GM19324 (cell line): ENCODE data around the gene LRRC75A.
"Not testable (repeated sequence)": the region's sequence is repeated elsewhere in the genome, so short reads cannot be mapped to it uniquely, and the experiment has no call there.

Experiments used
- ATAC-seq: cut with Tn5 transposase; IDR thresholded peaks from one replicate; pipeline ENCODE4 v1.9.1; 2021; ENCODE audit warnings: mild to moderate bottlenecking, moderate library complexity; ENCODE audit not compliant: unreplicated experiment, low FRiP score

Gene LRRC75A, protein sequence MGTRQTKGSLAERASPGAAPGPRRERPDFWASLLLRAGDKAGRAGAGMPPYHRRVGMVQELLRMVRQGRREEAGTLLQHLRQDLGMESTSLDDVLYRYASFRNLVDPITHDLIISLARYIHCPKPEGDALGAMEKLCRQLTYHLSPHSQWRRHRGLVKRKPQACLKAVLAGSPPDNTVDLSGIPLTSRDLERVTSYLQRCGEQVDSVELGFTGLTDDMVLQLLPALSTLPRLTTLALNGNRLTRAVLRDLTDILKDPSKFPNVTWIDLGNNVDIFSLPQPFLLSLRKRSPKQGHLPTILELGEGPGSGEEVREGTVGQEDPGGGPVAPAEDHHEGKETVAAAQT

DNA sequence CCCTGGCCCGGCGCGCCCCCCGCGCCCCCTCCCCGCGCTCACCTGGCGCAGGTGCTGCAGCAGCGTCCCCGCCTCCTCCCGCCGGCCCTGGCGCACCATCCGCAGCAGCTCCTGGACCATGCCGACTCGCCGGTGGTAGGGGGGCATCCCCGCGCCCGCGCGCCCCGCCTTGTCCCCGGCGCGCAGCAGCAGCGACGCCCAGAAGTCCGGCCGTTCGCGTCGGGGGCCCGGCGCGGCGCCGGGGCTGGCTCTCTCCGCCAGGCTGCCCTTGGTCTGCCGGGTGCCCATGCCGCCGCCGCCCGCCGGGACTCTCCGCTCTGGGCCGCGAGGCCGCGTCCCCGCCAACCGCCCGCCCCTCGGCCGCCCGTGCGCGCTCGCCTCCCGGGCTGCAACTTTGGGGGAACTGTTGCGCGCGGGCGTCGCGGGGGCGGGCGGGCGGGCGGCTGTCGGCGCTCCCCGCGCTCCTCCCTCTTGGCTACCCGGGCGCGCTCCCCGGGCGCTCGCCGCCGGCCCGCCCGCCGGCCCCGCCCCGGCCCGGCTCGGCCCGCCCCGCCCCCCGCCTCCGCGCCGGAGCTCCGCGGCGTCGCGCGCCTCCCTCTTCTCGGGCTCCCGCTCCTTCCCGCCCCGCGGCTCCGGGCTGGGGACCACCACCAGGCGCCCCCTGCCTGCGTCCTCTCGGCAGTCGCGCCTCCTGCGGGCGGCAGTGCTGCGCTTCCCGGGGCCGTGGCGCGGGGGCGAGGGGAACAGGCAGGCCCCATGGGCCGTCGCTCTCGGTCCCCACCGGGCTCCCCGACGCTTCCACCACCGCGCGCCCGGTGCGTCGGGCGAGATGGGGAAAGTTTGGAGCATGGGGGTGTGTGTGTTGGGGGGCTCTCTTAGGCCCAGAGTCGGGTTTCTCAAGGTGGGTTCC lies at the start of gene LRRC75A:
Gene LRRC75A (minus strand): TSS at position 491 of the 910 bp plus-strand sequence. CDS start 203 bp downstream, at position 288.
- no peak for ATAC-seq

DNA sequence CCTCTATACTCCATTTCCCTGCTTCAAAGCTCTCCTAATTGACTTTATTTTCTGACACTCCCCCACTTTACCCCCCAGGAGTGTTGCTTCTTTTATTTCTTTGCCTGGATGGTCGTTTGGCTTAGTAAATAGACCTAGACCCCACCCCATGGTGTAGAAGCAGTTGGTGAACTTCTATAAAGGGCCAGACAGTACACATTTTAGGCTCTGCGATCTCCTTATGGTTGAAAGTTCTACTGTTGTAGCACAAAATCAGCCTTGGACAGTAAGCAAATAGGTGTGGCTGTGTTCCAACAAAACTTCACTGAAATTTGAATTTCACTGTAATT lies 45.1 kb upstream of the LRRC75A start:
- ATAC-seq: no peak

DNA sequence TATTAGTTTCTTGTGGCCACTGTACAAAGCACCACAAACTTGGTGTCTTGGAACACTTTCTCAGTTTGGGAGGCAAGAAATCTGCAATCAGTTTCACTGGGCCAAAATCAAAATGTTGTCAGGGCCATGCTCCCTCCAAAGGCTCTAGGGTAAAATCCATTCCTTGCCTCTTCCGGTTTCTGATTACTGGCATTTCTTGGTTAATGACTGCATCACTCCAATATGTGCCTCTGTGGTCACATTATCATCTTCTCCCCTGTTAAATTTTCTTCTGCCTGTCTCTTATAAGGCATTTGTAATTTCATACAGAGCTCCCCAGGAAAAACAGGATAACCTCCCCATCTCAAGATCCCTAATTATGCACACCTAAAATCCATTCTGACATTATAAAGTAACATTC lies 42.2 kb upstream of the LRRC75A start:
- ATAC-seq: no peak

DNA sequence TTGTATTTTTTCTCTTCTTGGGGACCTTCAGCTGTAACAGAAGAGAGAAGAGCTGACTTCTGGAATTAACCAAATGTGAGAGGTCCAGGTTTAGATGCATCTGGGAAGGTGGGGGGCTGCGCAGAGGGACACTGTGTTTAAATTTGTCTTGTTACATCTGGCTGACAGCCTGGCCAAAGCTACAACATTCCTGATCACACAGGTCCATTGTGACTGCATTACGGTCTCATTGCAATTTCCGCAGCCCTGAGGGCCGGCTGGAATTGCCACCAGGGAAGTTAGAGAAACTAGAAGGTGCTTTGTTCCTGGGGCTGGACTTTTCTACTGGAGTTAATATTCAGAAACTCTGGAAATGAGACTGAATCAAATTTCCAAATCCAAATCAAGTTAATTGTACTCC lies 37.9 kb upstream of the LRRC75A start:
- ATAC-seq: no peak

DNA sequence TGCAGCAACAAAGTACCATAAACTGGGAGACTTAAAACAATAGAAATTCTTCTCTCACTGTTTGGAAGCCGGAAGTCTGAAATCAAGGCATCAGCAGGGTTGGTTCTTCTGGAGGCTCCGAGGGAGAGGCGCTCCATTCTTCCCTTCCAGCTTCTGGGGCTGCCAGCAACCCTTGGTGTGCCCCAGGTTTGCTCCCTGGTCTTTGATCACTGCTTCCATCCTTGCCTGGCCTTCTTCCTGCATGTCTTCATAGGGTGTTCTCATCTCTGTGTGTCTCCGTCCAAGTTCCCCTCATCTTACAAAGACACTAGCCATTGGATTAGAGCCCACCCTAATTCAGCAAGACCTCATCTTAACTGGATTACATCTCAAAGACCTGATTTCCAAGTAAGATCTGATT lies 35.3 kb upstream of the LRRC75A start:
- ATAC-seq: no peak

DNA sequence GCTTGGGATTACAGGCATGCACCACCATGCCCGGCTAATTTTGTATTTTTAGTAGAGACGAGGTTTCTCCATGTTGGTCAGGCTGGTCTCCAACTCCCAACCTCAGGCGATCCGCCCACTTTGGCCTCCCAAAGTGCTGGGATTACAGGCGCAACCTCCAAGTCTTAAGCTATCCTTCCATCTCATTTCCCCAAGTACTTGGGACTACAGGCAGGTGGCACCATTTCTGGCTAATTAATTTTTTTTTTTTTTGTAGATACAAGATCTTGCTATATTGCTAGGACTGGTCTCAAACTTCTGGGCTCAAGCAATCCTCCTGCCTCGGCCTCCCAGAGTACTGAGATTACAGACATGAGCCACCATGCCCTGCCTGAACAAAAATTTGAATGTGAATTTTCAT lies 33.6 kb upstream of the LRRC75A start:
- ATAC-seq: not testable (repeated sequence)

DNA sequence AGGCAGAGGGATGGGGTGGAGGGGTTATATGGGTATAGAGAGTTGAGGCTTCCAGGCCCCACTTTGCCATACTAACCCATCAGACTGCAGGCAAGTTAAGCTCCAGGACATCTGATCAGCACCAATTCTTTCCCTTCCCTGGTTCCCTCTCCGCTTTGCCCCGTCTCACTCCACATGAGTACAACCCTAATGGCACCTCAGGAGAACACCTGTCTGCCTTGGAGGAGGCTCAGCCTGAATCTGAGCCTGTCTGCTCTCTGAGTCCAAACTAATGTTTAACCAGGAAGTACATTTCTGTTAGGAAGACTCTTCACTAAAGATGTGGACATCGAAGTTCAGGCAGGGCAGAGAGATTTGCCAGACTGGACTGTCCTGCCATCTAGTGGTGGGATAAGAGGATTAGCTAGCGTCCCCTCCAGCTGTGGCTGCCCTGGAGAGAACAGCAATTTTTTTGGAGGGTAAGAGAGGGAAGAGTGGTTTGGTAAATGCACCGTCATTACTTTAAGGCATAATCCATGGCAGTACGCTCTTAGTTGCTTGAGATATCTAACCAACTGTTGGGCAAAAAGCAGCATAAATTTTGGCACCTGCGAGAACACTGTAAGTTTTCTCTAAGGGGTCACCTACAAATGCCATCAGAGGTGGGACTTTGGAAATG lies 29.2 kb upstream of the LRRC75A start:
- no peak for ATAC-seq

DNA sequence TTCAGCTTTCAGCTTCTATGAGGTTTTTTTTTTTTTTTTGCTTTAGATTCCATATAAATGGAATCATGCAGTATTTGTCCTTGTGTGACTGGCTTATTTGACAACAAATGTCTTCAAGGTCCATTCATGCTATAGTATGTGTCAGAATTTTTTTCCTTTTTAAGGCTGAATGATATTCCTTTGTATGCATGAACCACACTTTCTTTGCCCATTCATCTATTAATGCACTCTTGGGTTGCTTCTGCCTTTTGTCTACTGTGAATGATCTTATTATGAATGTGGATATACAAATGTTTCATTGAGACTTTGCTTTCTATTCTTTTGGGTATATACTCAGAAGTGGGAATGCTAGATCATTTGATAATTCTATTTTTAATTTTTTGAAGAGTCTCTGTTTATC lies 27.0 kb upstream of the LRRC75A start:
- no peak for ATAC-seq

DNA sequence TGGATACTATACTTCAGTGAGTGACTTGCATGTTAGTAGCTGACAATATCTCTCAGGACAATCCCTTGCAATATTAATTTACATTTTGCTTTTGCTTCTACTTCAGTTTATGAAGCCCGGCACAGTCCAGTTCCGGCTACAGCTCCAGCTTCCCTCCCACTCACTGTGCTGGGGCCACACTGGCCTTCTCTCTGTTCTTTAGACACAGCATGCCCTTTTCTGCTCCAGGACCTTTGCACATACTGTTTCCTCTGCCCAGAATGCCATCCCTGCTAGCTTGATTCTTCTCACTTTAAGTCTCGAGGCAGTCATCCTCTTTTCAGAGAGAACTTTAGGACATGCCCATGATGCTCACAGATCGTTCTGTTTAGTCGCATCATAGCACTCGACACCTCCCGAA lies 25.5 kb upstream of the LRRC75A start:
- no peak for ATAC-seq

DNA sequence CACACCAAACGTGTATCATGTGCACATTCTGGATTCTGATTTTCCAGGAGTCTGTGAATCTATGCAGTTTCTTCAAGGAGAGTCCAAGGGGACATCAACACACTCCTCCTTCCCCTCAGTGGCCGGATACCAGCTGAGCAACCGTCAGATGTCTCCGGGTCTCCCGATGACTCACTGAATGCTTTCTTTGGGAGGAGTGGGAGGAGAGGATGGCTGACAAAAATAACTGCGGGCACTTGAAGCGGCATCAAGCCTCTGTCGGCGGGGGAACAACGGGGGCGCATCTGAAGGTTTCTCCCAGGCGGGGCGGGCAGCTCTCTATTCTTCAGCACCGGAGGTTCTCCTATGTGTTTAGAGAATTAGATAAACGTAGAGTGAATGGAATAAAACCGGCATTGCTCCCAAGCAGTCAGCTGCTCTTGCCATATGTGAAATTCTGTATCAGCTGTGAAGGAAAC lies 24.6 kb upstream of the LRRC75A start:
- no peak for ATAC-seq

DNA sequence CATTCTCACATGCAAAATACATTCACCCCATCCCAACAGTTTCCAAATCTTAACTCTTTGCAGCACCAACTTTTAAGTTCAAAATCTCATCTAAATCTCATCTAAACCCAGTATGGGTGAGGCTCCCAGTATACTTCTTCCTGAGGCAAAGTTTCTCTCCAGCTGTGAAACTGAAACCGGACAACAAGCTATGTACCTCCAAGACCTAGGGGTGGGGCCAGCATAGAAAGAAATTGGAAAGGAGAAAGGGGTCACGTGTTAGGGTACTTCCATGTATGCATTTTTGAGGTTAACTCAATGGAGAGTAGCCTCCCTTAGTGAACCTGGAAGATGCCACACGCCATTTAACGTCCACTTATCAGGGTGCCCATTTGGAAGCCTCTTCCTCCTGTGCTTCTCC lies 23.9 kb upstream of the LRRC75A start:
- ATAC-seq: no peak

DNA sequence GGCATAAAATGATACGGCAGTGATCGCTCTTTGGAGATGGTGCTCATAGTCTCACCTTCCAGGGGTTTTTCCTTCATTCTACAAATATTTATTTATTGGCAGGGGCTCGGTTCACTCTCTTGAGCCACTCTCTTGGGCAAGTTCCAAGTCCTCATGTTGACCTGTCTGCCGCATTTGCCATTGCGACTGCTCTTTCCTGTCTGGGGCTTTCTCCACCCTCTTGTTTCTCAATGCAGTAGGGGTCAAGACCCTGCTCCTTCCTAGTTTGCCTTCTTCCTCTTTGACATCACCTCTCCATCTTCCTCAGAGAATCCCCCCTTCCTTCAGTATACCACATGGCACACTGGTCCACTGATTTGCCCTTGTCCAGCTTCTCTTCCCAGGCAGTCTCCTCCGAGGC lies 21.9 kb upstream of the LRRC75A start:
- no peak for ATAC-seq

DNA sequence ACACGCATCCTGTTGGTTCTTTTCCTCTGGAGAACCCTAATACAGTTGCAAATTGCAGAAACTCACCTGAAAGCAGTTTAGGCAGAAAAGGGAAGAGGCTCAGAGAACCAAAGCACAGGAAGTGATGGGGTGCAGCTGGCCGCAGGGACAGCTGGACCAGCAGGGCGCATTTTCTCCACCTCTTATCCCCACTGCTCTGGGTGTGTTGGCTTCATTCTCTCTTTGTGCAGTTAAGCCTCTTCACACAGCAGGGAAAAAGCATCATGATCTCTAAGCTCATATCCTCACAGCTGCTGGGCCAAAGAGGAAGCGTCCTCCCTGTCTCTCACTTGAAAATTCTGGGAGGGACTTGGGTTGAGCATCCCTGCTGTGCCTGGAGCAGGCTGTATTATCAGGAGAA lies 20.0 kb upstream of the LRRC75A start:
- no peak for ATAC-seq

DNA sequence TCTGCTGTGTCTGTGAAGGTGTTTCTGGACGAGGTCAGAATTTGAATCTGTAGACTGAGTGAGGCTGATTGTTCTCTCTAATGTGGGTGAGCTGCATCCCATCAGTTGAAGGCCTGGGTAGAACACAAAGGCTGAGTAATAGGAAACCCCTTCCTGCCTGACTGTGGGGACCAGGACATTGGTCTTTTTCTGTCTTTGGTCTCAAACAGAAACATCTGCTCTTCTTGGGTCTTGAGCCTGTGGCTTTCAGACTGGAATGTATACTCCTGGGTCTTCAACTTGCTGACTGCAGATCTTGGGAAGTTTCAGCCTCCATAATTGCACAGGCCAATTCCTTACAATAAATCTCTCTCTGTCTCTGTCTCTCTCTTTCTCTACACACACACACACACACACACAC lies 19.6 kb upstream of the LRRC75A start:
- ATAC-seq: no peak

DNA sequence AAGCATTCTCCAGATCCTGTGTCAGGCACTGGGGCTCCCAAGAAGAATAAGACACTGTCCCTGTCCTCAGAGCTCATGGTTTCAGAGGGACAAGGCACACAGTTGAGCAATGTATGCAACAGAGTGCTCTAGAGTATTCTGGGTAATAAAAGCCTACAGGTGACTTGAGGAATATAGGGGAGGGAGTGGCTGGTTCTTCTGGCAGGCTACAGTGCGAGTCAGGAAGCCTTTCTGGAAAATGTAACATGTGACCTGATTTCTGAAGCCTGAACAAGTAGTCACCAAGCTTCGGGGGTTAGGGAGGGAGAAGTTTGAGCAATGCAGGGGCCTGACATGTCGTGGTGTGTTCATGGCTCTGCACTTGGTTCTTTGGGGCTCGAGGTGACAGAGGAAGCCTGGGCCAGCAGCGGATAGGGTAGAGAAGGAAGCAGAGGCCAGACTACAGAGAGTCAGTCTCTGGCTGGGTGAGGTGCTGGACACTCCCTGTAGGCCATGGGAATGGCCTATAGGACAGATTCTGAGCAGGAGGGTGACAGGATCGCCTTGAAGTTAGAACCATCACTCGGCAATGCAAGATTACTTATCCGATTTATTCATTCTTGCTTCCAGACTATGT lies 16.0 kb upstream of the LRRC75A start:
- no peak for ATAC-seq

DNA sequence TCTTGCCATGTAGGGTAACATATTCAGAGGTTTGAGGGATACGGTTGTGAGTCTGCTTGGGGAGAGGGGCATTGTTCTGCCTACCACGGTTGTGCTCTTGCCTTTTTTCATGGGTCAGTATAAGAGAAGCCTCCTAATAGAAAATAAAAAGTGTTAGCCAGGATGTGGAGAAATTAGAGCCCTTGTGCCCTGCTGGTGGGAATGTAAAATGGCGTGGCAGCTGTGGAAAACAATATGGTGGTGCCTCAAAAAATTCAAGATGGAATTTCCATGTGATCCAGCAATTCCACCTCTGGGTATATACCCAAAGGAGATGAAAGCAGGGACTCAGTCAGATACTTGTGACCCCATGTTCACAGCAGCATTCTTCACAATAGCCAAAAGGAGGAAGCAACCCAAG lies 14.2 kb upstream of the LRRC75A start:
- no peak for ATAC-seq

DNA sequence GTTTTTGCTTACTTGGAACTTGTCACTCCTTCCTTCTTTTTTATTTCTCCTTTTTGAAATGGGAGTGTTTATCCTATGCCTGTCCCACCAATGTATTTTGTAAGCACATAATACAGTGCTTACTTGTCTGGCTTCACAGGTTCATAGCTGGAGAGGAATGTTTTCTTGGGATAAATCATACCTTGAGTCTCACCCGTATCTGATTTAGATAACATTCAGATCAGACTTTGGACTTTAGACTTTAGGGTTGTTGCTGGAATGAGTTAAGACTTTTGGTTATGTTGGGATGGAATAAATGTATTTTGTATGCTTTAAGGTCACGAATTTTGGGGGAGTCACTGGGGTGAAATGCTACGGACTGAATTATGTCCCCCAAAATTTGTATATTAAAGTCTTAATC lies 13.0 kb upstream of the LRRC75A start:
- no peak for ATAC-seq

DNA sequence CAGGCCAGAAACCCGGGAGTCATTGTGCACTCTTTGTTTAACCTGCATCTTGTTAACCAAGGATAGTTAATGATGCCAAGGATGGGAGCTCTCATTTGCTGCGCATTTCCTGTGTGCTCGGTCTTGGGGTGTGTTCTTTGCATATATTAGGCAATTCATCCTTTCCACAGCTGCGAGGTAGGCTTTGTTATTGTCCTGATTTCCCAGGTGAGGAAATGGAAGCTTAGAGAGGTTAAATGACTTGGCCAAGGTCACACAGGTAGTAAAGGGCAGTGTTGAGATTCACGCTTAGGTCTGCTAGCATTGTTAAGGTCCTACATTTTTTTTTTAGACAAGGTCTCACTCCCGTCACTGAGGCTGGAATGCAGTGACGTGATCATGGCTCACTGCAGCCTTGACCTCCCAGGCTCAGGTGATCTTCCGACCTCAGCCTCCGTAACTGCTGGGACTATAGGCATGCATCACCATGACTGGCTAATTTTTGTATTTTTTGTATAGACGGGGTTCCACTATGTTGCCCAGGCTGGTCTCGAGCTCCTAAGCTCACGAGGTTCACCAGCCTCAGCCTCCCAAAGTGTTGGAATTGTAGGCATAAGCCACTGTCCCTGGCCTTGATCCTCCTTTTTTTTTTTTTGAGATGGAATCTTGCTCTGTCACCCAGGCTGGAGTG lies 5.0 kb upstream of the LRRC75A start:
- ATAC-seq: no peak

DNA sequence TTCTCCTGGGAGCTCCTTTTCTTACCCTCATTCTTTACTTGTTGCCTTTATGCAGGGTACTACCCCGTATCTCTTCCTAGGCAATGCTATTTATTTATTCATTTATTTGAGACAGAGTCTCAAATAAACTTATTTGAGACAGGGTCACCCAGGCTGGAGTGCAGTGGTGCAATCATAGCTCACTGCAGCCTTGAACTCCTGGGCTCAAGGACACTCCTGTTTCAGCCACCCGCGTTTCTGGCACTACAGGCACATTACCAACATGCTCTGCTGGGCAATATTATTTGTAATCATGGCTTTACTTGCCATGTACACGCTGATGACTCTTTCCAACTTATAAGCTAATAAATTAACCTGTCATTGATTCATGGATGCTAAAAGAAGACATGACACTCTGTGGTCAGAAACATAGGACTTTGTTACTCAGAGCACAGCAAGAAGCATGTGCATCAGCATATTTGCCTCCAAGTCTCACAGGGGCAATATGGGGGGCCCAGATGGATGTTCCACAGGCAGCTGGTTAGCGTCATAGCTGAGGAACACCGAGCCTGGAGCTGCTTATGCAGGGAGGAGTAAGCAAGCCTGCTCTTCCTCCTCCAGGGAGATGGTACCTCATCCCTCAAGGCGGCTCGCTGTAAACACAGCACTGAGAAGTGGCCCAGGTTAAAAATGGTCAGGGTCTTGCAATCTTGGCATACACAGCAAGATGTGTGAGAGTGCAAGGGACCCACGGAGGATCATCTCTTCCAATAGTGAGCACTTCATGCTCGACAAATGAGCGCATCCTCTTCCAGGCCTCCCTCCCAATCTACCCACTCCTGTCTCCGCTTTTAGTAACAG lies 4.2 kb upstream of the LRRC75A start:
- no peak for ATAC-seq
